SJSA1 (cell line): ENCODE results near the gene ISG20L2. TPM values are rescaled to one million over a fixed set of nuclear protein-coding genes. Genes with fewer than 3 reads are reported as not detected.

Experiments used
- DNase-seq, 2 experiments: peaks; one replicate each; pipeline ENCODE4 v3.0.0-alpha.2; 2015 to 2020; ENCODE audit warnings: low spot score in 2 of 2, low read depth in 1 of 2
- H3K27ac ChIP-seq: fragments of 250-450 bp; sonication (Bioruptor Pico); 2 replicates; pipeline ENCODE4 v1.5.1; 2020; ENCODE audit warnings: mild to moderate bottlenecking, moderate library complexity
- H3K27me3 ChIP-seq: fragments of 250-450 bp; sonication (Bioruptor Pico); replicated peaks from 2 replicates; pipeline ENCODE4 v1.5.1; 2020; ENCODE audit warnings: mild to moderate bottlenecking, moderate library complexity
- H3K36me3 ChIP-seq: fragments of 250-450 bp; sonication (Bioruptor Pico); 2 replicates; pipeline ENCODE4 v1.5.1; 2020; ENCODE audit warnings: mild to moderate bottlenecking
- H3K4me1 ChIP-seq: fragments of 250-450 bp; sonication (Bioruptor Pico); replicated peaks from 2 replicates; pipeline ENCODE4 v1.6.1; 2021; ENCODE audit warnings: mild to moderate bottlenecking
- H3K4me3 ChIP-seq: fragments of 250-450 bp; sonication (Bioruptor Pico); 2 replicates; pipeline ENCODE4 v1.5.1; 2020; ENCODE audit warnings: mild to moderate bottlenecking
- H3K9me3 ChIP-seq: fragments of 250-450 bp; sonication (Bioruptor Pico); replicated peaks from 2 replicates; pipeline ENCODE4 v1.5.1; 2020; ENCODE audit warnings: mild to moderate bottlenecking
- total RNA-seq: library from RNA; depleted of rRNA; stranded (reverse); fragments of >200 nt; shearing (Covaris generic); gene quantifications from 2 replicates; pipeline ENCODE4 v1.2.3, GENCODE V29; 2014

The ISG20L2 gene
- total RNA-seq, 1 experiment from 2014 or later = 21.5 TPM

DNA sequence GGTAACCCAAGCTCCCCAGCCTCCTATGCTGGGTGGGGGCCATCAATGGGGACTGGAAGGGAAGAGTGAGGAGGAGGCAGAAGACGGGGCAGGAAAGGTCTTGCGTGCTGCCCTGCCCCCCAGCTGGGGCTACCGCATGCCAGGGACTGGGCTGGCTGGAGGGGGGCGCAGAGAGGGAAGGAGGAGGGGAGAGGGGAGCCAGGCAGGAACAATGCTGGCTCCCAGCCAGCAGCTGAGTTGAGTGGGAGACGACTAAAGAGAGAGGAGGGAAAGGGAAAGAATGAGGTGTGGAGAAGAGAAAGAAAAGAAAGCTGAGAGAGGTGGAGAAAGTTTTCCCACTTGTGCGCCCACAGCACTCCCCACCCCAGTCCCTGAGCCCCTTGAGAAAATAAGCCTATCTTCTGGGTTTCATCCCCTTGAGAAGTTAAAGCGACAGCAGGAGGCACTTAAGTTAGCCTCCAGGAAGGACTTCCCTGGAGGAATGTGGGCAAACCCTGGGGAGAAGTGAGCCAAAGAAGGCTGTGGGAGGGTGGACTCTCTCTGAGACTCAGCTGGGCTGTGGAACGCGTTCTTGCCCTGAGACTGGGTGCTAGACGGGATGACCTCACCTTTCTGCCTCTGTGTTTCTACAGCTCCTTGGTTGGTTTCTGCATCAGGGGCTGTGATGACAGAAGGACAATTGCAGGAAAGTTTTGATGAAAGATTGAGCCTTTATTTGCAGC is 38.5 kb downstream of the ISG20L2 start:
- no peak overlapping the region for H3K27ac ChIP-seq
- no peak overlapping the region; the same call in 1 of the 2 replicates for H3K4me3 ChIP-seq
- H3K9me3 ChIP-seq = no peaks in the 10 kb centered on the region
- peak in 1 of 2 experiments; percentile 66 for DNase-seq
- no peaks in the 10 kb centered on the region for H3K36me3 ChIP-seq
- peaks cover 26% of the 10 kb centered on the region for H3K4me1 ChIP-seq
- no peaks in the 10 kb centered on the region for H3K27me3 ChIP-seq

DNA sequence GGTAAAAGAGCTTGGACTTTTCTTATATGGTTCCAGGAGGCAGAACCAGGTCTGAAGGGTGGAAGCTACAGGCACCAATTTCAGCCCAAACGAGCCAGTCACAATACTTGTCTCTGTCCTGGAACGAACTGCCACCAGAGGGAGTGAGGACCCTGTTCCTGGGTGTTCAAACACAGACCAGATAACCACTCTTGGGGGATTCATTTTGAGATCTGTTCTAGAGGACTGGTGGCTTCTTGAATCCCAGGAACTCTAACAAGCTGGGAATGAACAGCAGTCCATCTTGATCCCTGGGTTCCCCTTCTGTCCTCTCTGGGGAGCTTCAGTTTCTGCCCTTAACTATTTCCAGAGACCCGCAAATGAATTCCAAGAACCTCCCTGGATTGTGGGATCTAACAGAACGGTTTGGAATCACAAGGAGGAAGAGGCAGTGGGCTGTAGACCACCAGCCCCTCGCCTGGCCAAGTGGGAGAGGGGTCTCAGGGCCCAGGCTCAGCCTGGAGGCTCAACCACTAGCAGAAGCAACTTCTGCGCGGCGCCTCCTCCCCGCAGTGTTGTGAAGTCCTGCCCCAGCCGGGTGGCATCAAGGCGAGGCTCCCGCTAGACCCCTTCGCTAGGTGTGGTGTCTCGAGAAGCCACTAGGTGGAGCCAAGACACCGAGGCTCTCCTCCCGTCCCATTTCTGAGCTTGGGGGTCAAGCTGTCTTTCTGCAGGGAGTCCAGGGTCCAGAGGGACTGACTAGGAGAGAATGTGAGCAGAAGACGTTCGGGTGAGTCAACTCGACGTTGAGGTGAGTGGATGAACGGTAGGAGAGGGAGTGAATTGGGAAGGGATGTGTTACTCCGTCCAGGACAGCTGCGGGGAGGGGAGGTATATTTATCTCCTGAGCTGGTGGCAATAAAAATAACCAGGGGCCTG is 39.3 kb downstream of the ISG20L2 start:
- peak; percentile 90 to 91 for DNase-seq
- Histone ChIP-seq H3K4me1 (peaks cover 26% of the 10 kb centered on the region), H3K27ac (no peak overlapping the region)

DNA sequence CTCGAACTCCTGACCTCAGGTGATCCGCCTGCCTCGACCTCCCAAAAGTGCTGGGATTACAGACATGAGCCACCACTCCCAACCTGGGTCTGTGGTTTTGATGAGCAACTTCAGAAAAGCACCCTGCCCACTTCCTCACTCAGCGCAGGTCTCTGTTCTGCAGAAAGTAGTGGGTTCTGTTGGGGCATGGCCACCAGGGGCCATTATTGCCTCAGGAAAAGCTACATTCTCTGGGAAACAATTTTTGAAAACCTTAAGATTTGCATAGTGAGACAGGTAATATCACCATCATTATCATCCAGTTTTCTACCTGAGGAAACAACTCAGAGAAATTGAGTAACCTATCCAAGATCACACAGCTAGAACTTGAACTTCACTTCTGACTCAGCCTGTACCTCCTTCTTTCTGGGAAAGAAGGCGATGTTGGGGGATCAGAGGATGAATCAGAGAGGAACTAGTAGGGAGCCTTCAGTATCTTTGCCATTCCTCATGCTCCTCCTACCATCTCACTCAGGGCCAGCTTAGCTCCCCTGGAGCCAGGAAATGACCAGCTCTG is 44.3 kb downstream of the ISG20L2 start:
- no peaks in the 10 kb centered on the region for H3K9me3 ChIP-seq
- DNase-seq = no peak
- H3K27ac ChIP-seq = no peak overlapping the region
- H3K36me3 ChIP-seq = no peaks in the 10 kb centered on the region
- peaks cover 2% of the 10 kb centered on the region; the same call in 1 of the 2 replicates for H3K27me3 ChIP-seq
- H3K4me3 ChIP-seq = no peak overlapping the region
- peaks cover 6% of the 10 kb centered on the region for H3K4me1 ChIP-seq

More for the DNA sequence above, 39.3 kb downstream of the ISG20L2 start:
- Histone ChIP-seq H3K36me3 (no peaks in the 10 kb centered on the region), H3K27me3 (no peaks in the 10 kb centered on the region), H3K9me3 (no peaks in the 10 kb centered on the region), H3K4me3 (peak overlapping the region; percentile 12)

DNA sequence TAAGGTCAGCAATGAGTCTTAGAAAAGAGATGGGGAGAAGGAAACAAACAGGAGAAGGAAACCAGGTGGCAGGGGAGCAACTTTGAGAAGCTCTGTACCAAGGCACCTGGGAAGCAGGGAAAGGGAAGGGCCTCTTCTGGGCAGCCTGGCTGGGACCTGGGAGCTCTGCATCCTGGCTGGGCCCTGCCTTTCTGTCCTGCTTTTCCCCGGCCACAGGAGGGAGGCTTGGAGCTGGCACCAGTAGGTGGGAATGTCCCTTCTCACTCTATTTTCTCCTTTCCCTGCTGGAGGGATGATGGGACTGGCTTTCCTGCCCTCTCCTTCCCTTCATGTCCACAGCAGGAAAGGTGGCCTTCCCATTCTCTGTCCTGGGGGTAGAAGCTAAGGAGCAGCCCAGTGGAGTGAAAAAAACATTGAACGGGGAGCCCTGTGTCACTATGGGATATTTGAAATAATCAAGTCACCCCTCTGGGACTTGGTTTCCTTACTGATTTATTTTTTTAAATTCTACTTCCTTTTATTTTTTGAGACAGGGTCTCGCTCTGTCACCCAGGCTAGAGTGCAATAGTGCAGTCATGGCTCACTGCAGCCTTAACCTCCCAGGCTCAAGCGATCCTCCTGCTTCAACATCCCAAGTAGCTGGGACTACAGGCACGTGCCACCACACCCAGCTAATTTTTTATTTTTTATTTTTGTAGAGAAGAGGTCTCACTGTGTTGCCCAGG is 46.2 kb downstream of the ISG20L2 start:
- Histone ChIP-seq H3K4me3 (no peak overlapping the region), H3K4me1 (peaks cover 10% of the 10 kb centered on the region), H3K27ac (no peak overlapping the region), H3K27me3 (peaks cover 2% of the 10 kb centered on the region), H3K36me3 (no peaks in the 10 kb centered on the region), H3K9me3 (no peaks in the 10 kb centered on the region)
- DNase-seq = no peak

DNA sequence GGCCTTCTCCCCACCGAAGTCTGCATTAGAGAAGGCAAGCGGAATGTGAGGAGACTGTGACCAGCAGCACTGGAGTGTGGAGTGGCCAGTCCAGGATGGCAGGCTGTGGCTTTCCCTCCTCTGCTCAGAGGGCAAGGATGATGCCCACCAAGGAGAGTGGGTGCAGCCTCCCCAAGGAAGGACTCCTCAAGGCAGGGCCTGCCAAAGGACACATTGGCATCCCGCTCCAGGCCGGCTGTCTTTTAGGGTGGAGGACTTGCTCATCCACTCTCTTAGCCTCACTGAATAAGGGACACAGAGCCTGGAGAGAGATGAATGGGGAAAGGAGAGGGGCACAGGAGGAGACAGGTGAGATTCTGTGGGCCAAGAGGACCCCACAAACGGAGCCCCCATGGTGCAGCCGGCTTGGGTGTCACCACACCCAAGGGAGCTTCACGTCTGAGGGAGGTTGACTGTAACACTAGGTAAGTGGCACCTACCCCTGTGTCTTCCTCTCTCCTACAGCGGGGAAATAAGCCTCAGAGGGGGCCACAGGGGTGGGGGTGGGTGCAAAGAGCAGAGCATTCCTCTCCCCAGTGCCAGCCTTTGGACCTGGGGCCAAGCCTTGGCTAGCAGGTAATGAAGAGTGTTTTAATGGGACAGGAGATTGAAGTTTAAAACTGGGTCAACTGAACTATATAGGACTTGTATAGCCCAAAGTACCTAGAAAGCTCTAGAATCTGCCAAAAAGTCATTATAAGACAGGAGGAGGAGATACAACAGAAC is 47.2 kb downstream of the ISG20L2 start:
- peaks cover 17% of the 10 kb centered on the region for H3K4me1 ChIP-seq
- H3K27me3 ChIP-seq = peaks cover 2% of the 10 kb centered on the region
- H3K9me3 ChIP-seq = no peaks in the 10 kb centered on the region
- H3K36me3 ChIP-seq = peaks cover 3% of the 10 kb centered on the region; the same call in 1 of the 2 replicates
- H3K27ac ChIP-seq = no peak overlapping the region
- H3K4me3 ChIP-seq = no peak overlapping the region
- no peak for DNase-seq

DNA sequence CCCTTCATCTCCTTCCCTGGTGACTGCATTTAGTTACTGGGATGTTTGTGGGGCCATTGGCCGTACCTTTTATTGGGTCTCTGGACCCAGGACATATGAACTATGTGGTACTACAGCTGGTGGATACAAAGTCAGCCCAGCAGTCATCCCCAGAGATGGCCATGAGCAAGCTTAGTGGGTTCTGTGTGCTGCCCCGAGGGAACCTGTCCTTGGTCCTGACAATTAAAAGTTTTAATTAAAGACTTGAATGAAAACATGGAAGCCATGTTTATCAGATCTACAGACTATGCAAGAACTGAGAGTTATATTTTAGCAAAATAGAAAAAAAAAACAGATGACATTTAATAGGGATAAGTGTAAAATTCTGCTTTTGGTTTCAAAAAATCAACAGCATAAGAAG is 48.5 kb downstream of the ISG20L2 start:
- Histone ChIP-seq H3K4me3 (no peak overlapping the region), H3K27ac (no peak overlapping the region), H3K4me1 (peaks cover 28% of the 10 kb centered on the region), H3K27me3 (peaks cover 2% of the 10 kb centered on the region), H3K9me3 (no peaks in the 10 kb centered on the region), H3K36me3 (peaks cover 10% of the 10 kb centered on the region)
- DNase-seq = no peak

DNA sequence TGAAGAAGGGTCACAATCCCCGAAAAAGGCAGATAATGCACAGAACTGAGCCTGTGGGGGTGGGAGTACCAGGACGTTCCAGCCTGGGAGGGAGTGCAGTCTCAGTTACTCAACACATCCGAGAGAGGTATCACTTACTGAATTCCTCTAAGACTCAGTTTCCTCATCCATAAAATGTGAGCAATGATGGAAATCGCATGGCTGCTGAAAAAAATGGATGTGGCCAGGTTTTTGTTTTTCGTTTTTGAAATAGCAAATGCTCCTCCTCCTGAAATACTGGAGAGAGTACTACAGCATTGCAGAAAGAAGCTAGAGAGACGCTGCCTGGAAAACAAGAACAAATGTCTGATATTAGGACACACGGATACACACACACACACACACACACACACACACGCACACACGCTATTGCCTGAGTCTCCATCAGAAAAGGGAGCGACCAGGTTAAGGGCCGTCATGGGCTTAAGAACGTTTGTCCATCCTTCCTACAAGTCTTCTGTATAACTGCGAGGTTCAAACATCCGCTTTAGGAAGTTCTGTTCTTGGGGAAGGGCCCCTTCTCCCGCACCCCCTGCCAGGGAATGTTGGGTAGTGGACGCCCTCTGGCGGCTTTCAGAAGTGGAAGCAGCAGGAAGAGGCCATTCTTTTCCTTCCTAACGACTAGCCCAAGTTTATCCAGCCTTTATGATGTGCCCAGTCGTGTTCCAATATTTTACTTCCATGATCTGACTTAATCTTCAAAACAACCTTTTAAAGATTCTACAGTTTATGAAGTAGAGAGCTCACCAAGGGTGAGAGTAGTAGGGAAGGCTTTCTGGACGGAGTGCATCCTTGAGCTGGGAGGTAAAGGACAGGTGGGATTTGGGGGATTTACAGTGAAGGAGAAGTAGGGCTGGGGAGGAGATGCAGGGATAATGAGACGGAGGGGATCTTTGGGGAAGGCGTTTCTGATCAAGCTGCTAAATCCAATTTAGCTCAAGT is 50.7 kb downstream of the ISG20L2 start:
- Histone ChIP-seq H3K9me3 (no peaks in the 10 kb centered on the region), H3K27ac (peak overlapping the region; percentile 57; the same call in 1 of the 2 replicates), H3K27me3 (peaks cover 2% of the 10 kb centered on the region), H3K36me3 (peaks cover 32% of the 10 kb centered on the region), H3K4me1 (peaks cover 48% of the 10 kb centered on the region), H3K4me3 (peak overlapping the region; percentile 42)
- DNase-seq = peak; percentile 81 to 83

DNA sequence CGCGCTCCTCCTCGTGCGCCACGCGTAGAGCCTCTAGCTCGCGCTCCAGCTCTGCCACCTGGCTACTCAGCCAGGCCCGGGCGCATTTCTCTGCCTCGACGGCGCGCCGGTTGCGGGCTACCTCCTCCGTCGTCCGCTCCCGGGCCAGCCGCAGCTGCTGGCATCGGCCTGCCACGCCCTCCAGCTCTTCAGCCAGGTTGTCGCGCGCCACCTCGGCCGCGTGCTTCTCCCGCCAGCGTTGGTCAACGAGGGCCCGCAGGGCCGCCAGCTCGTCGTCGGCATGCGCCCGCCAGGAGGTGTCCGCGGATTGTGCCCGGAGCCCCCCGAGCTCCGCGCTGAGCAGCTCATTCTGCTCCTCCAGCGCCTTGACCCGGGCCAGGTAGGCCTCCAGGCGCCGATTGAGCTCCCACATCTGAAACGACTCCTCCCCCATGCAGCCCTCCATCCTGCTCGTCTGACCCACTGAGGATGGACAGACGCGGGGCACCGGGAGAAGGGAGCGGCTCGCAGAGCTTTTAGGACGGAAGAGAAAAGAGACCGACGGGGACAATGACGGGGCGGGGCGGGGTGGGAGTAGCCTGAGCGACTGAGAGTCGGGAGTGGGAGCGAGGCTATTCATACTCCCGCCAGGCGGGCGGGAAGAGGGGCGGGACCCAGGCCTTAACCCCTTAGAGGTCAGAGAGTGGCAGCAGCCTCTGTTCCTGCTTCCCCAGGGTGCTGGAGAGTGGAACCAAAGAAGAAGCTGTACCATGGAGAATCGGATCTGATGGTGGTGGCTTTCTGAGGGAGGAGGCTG is 51.5 kb downstream of the ISG20L2 start, which contains the start of gene NES:
TSS of gene NES (minus strand) at position 588 of the 796 bp plus-strand sequence. CDS start at position 445, 143 bp downstream.
- Histone ChIP-seq H3K27me3 (peaks cover 2% of the 10 kb centered on the region), H3K36me3 (peaks cover 40% of the 10 kb centered on the region), H3K4me3 (peak within 1 kb of the TSS; percentile 42), H3K4me1 (peaks cover 48% of the 10 kb centered on the region), H3K27ac (peak within 1 kb of the TSS; percentile 57), H3K9me3 (no peaks in the 10 kb centered on the region)
- peak; percentile 72 to 89 for DNase-seq

DNA sequence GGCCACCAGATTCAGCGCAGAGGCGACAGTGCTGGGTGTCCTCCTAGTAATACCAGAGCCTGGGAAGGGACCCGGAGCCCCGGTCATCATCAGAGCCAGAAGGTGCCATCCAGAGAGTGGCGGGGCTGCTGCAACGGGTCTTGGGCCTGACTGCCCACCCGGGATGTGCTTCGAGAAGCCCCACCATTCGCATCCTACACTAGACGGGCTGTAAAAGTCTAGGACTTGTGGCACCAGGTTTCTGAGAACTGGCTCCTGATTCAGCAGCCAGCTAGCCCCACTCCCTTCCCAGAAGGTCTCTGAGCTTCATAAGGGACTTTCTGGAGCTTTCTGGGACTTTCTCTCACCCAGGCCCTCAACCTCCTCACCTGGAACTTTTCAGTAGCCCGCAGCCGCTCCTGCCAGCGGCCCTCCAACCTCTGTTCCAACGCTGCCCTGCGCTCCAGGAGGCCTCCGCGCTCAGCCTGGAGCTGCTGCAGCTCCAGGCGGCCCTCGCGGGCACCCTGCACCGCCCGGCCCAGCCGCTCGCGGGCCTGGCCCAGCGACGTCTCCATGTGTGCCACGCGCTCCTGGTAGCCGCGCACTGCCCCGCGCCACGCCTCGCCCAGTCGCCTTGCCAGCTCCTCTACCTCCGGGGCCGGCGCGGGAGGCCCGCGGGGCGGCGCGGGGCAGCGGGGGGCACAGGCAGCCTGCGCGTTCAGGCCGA is 52.3 kb downstream of the ISG20L2 start:
- H3K9me3 ChIP-seq = no peaks in the 10 kb centered on the region
- peaks cover 48% of the 10 kb centered on the region for H3K36me3 ChIP-seq
- peaks cover 48% of the 10 kb centered on the region for H3K4me1 ChIP-seq
- H3K27ac ChIP-seq = no peak overlapping the region; the same call in 1 of the 2 replicates
- peaks cover 2% of the 10 kb centered on the region for H3K27me3 ChIP-seq
- no peak for DNase-seq
- peak overlapping the region; percentile 42 for H3K4me3 ChIP-seq

DNA sequence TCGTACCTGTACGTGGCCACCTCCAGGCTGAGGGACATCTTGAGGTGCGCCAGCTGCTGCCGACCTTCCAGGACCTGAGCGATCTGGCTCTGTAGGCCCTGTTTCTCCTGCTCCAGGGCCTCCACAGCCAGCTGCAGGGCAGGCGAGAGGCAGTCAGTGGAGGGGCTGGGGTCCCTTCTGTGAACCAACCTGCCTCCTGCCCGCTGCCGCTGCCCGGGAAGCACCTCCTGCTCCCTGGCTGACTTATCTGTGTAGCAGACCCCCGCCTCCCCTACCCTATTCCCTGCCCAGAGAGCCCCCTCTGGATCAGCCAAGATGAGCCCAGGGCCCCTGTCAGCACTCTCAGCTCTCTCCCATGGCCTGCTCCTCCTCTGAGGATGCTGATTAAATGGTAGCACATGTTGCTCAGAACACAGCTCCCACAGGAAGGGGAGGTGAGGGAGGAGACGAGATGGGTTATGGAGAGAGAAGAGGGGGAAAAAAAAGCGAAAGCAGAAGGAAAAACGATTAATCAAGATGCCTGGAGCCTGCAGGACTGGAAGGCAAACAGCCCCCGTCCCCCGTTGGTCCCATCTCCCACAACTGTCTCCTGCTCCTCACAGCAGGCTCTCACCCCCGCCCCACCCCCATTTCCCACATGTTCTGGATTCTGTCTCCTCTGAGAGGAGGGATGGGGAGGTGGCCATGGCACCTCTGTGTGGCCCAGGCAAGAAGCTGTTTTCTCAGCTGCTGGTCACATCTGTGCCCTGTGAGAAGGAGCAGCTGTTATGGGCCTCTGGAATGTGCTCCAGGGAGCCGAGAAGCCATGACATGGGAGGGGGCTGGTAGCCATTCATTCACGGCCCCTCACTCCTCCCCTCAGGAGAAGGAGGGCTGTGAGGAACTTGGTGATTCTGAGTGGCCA is 53.1 kb downstream of the ISG20L2 start:
- peak in 1 of 2 experiments; percentile 50 for DNase-seq
- no peaks in the 10 kb centered on the region for H3K9me3 ChIP-seq
- peaks cover 53% of the 10 kb centered on the region for H3K36me3 ChIP-seq
- peaks cover 2% of the 10 kb centered on the region for H3K27me3 ChIP-seq
- H3K4me3 ChIP-seq = peak overlapping the region; percentile 42
- no peak overlapping the region; the same call in 1 of the 2 replicates for H3K27ac ChIP-seq
- peaks cover 48% of the 10 kb centered on the region for H3K4me1 ChIP-seq
